ACHN (cell line): ENCODE results near the gene MAD2L1BP.

Experiments used
- DNase-seq: peaks from one replicate; pipeline ENCODE4 v3.0.0-alpha.2; 2015
- in situ Hi-C: cut with HindIII; loops from 2 replicates; pipeline ENCODE4 v1.10.0; 2017; ENCODE audit warnings: low sequenced_read_pairs, low pct_ligation_motif_present, low pct_unique_long_range_greater_than_20kb

The MAD2L1BP gene

GRCh38 chr6:43674291-43674690, 38.7 kb downstream of the MAD2L1BP start:
- no peak for DNase-seq
- in situ Hi-C loops = no loop called here

- in situ Hi-C loops = no loop called here
Measured at GRCh38 chr6:43674921-43675320, 39.3 kb downstream of the MAD2L1BP start.

GRCh38 chr6:43676962-43677606, 41.4 kb downstream of the MAD2L1BP start:
- DNase-seq = no peak
- in situ Hi-C loops = no loop called here

More at GRCh38 chr6:43674921-43675320, 39.3 kb downstream of the MAD2L1BP start:
- no peak for DNase-seq

- no peak for DNase-seq
- in situ Hi-C loops = no loop called here
Measured at GRCh38 chr6:43677759-43678158, 42.1 kb downstream of the MAD2L1BP start.

GRCh38 chr6:43678341-43678740, 42.7 kb downstream of the MAD2L1BP start:
- DNase-seq = no peak
- in situ Hi-C loops = no loop called here

GRCh38 chr6:43679057-43679456, 43.4 kb downstream of the MAD2L1BP start:
- in situ Hi-C loops = no loop called here
- no peak for DNase-seq

- in situ Hi-C loops = no loop called here
Measured at GRCh38 chr6:43680308-43681200, 44.9 kb downstream of the MAD2L1BP start.

GRCh38 chr6:43681303-43681702, 45.7 kb downstream of the MAD2L1BP start:
- no peak for DNase-seq
- in situ Hi-C loops = no loop called here

More at GRCh38 chr6:43680308-43681200, 44.9 kb downstream of the MAD2L1BP start:
- DNase-seq = no peak

- DNase-seq = no peak
- in situ Hi-C loops = no loop called here
Measured at GRCh38 chr6:43682724-43683429, 47.2 kb downstream of the MAD2L1BP start.

- in situ Hi-C loops = no loop called here
- no peak for DNase-seq
Measured at GRCh38 chr6:43683708-43684455, 48.2 kb downstream of the MAD2L1BP start.

GRCh38 chr6:43687079-43687436, 51.4 kb downstream of the MAD2L1BP start:
- in situ Hi-C loops = no loop called here
- DNase-seq = no peak

- DNase-seq = peak; percentile 69
- in situ Hi-C loops = no loop called here
Measured at GRCh38 chr6:43687437-43688347, 52.1 kb downstream of the MAD2L1BP start, which contains the start of gene MRPS18A. TSS of gene MRPS18A (minus strand) at chr6:43687791. CDS start at chr6:43687779, 12 bp downstream.

GRCh38 chr6:43689421-43689820, 53.8 kb downstream of the MAD2L1BP start:
- no peak for DNase-seq
- in situ Hi-C loops = no loop called here
